Retinal pigment epithelial cell (primary cell): ENCODE results near the gene PCP4L1.
"Not testable (repeated sequence)": the region's sequence is repeated elsewhere in the genome, so short reads cannot be mapped to it uniquely, and the experiment has no call there.

Source experiments
- DNase-seq: peaks from one replicate; pipeline ENCODE4 v3.0.0-alpha.2; 2010; ENCODE audit warnings: low read depth
- H3K4me3 ChIP-seq: 2 replicates; pipeline ENCODE4 v1.5.1; 2011; ENCODE audit warnings: mild to moderate bottlenecking, low read length, control low read depth, moderate library complexity
- CTCF ChIP-seq: conservative IDR thresholded peaks from 2 replicates; pipeline ENCODE4 v1.5.1; 2011; ENCODE audit warnings: low read depth, low read length, control low read depth, inconsistent platforms

Gene PCP4L1

GRCh38 chr1:161250829-161251228 lies 7.7 kb upstream of the PCP4L1 start:
- no peak overlapping the region for H3K4me3 ChIP-seq
- DNase-seq, result no peak
- TF ChIP-seq CTCF, result no peak

- no peak for DNase-seq
- TF ChIP-seq CTCF, result no peak
- no peak overlapping the region for H3K4me3 ChIP-seq
Observed at GRCh38 chr1:161251579-161251978, 7.0 kb upstream of the PCP4L1 start.

- not testable (repeated sequence) for H3K4me3 ChIP-seq, DNase-seq
Observed at GRCh38 chr1:161255302-161255701, 3.2 kb upstream of the PCP4L1 start.

GRCh38 chr1:161255955-161256520 lies 2.5 kb upstream of the PCP4L1 start:
- not testable (repeated sequence) for H3K4me3 ChIP-seq, DNase-seq

- not testable (repeated sequence) for H3K4me3 ChIP-seq, DNase-seq
Observed at GRCh38 chr1:161257109-161257508, 1.4 kb upstream of the PCP4L1 start.

GRCh38 chr1:161259345-161259702 lies 779 bp downstream of the PCP4L1 start:
- H3K4me3 ChIP-seq, result no peak overlapping the region
- no peak for DNase-seq

GRCh38 chr1:161259765-161260164 lies 1.2 kb downstream of the PCP4L1 start:
- H3K4me3 ChIP-seq, result no peak overlapping the region
- TF ChIP-seq CTCF, result no peak
- no peak for DNase-seq

More at GRCh38 chr1:161259345-161259702, 779 bp downstream of the PCP4L1 start:
- TF ChIP-seq CTCF, result no peak

- no peak overlapping the region for H3K4me3 ChIP-seq
- DNase-seq, result no peak
- no peak for TF ChIP-seq CTCF
Observed at GRCh38 chr1:161260376-161261260, 2.1 kb downstream of the PCP4L1 start.
